H9 (cell line): Measurements from ENCODE around the gene MED22. TPM values are rescaled to one million over a fixed set of nuclear protein-coding genes. Genes with fewer than 3 reads are reported as not detected.

ENCODE experiments used
- DNase-seq: peaks from one replicate; pipeline ENCODE4 v3.0.0-alpha.2; 2017
- H2AFZ ChIP-seq: one replicate; pipeline ENCODE4 v1.6.1; 2013; ENCODE audit warnings: mild to moderate bottlenecking, low read length, control low read depth, moderate library complexity
- H2AK5ac ChIP-seq: 2 replicates; pipeline ENCODE4 v1.6.1; 2013; ENCODE audit warnings: low read length, control low read depth, mixed read lengths; ENCODE audit not compliant: insufficient read length
- H2BK120ac ChIP-seq: one replicate; pipeline ENCODE4 v1.6.1; 2013; ENCODE audit warnings: low read depth, mild to moderate bottlenecking, low read length, control low read depth, inconsistent platforms; ENCODE audit not compliant: poor library complexity, severe bottlenecking
- H2BK12ac ChIP-seq: 2 replicates; pipeline ENCODE4 v1.6.1; 2013; ENCODE audit warnings: low read length, control low read depth, mixed read lengths, low read depth; ENCODE audit not compliant: insufficient read length
- H2BK15ac ChIP-seq: 2 replicates; pipeline ENCODE4 v1.6.1; 2013; ENCODE audit warnings: low read depth, low read length, control low read depth
- H2BK20ac ChIP-seq: one replicate; pipeline ENCODE4 v1.6.1; 2013; ENCODE audit warnings: low read depth, mild to moderate bottlenecking, low read length, control low read depth, inconsistent platforms; ENCODE audit not compliant: poor library complexity, severe bottlenecking
- H2BK5ac ChIP-seq: 2 replicates; pipeline ENCODE4 v1.6.1; 2013; ENCODE audit warnings: low read length, control low read depth, mixed read lengths; ENCODE audit not compliant: insufficient read length
- H3K14ac ChIP-seq: 2 replicates; pipeline ENCODE4 v1.6.1; 2013; ENCODE audit warnings: low read length, control low read depth; ENCODE audit not compliant: insufficient read depth
- H3K18ac ChIP-seq: 2 replicates; pipeline ENCODE4 v1.6.1; 2013; ENCODE audit warnings: low read depth, mild to moderate bottlenecking, mixed read lengths, low read length, control low read depth; ENCODE audit not compliant: insufficient read length
- H3K23ac ChIP-seq: 2 replicates; pipeline ENCODE4 v1.6.1; 2013; ENCODE audit warnings: low read length, control low read depth, mixed read lengths, low read depth; ENCODE audit not compliant: insufficient read length
- H3K23me2 ChIP-seq: 2 replicates; pipeline ENCODE4 v1.6.1; 2013; ENCODE audit warnings: low read depth, mild to moderate bottlenecking, mixed read lengths, low read length, control low read depth; ENCODE audit not compliant: insufficient read length, poor library complexity, severe bottlenecking
- H3K27ac ChIP-seq: 2 replicates; pipeline ENCODE4 v1.5.1; 2013; ENCODE audit warnings: low read length, control low read depth, mixed read lengths, low read depth; ENCODE audit not compliant: insufficient read length
- H3K27me3 ChIP-seq: 2 replicates; pipeline ENCODE4 v1.6.1; 2013; ENCODE audit warnings: low read length, control low read depth, inconsistent platforms; ENCODE audit not compliant: insufficient read depth
- H3K4ac ChIP-seq: 2 replicates; pipeline ENCODE4 v1.6.1; 2013; ENCODE audit warnings: low read depth, mild to moderate bottlenecking, control low read depth, inconsistent platforms, low read length, moderate library complexity
- H3K4me1 ChIP-seq: 2 replicates; pipeline ENCODE4 v1.6.1; 2013; ENCODE audit warnings: low read length, control low read depth, inconsistent platforms; ENCODE audit not compliant: insufficient read depth
- H3K4me2 ChIP-seq: 2 replicates; pipeline ENCODE4 v1.6.1; 2013; ENCODE audit warnings: low read length, control low read depth, mixed read lengths; ENCODE audit not compliant: insufficient read length, insufficient read depth
- H3K56ac ChIP-seq: 2 replicates; pipeline ENCODE4 v1.6.1; 2013; ENCODE audit warnings: low read depth, mild to moderate bottlenecking, mixed read lengths, low read length, control low read depth; ENCODE audit not compliant: insufficient read length
- H3K79me1 ChIP-seq: 2 replicates; pipeline ENCODE4 v1.6.1; 2013; ENCODE audit warnings: low read depth, mild to moderate bottlenecking, moderate library complexity, low read length, control low read depth, inconsistent platforms; ENCODE audit not compliant: insufficient read depth, poor library complexity, severe bottlenecking
- H3K79me2 ChIP-seq: 2 replicates; pipeline ENCODE4 v1.6.1; 2013; ENCODE audit warnings: low read length, control low read depth, inconsistent platforms; ENCODE audit not compliant: insufficient read depth
- H3K9ac ChIP-seq: 2 replicates; pipeline ENCODE4 v1.6.1; 2013; ENCODE audit warnings: low read length, control low read depth, mixed read lengths; ENCODE audit not compliant: insufficient read length; ENCODE audit errors: extremely low read depth
- H3K9me3 ChIP-seq: one replicate; pipeline ENCODE4 v1.6.1; 2013; ENCODE audit warnings: low read depth, low read length, inconsistent platforms; ENCODE audit not compliant: control insufficient read depth
- H3T11ph ChIP-seq: one replicate; pipeline ENCODE4 v1.6.1; 2013; ENCODE audit warnings: mild to moderate bottlenecking, low read length, control low read depth, inconsistent platforms
- H4K20me1 ChIP-seq: one replicate; pipeline ENCODE4 v1.6.1; 2013; ENCODE audit not compliant: control insufficient read depth, insufficient read length, insufficient read depth
- H4K5ac ChIP-seq: 2 replicates; pipeline ENCODE4 v1.6.1; 2013; ENCODE audit warnings: low read depth, mild to moderate bottlenecking, mixed read lengths, low read length, control low read depth; ENCODE audit not compliant: insufficient read length
- H4K8ac ChIP-seq: replicated peaks from 2 replicates; pipeline ENCODE4 v1.6.1; 2013; ENCODE audit warnings: low read length, control low read depth, mixed read lengths, low read depth; ENCODE audit not compliant: insufficient read length
- H4K91ac ChIP-seq: 2 replicates; pipeline ENCODE4 v1.6.1; 2013; ENCODE audit warnings: low read depth, mild to moderate bottlenecking, moderate library complexity, mixed read lengths, low read length, control low read depth; ENCODE audit not compliant: insufficient read length
- H3K27ac Mint-ChIP-seq, 3 experiments: 2 replicates in 2 of 3; 3 replicates in 1 of 3; pipeline ENCODE4 v1.8.0; 2020 to 2021; ENCODE audit warnings: mixed read lengths in 3 of 3, mild to moderate bottlenecking in 1 of 3, moderate library complexity in 1 of 3
- H3K27me3 Mint-ChIP-seq: 2 replicates; pipeline ENCODE4 v1.8.0; 2021; ENCODE audit warnings: low read depth, mild to moderate bottlenecking, moderate library complexity, mixed read lengths
- H3K36me3 Mint-ChIP-seq, 3 experiments: 2 replicates in 2 of 3; 3 replicates in 1 of 3; pipeline ENCODE4 v1.8.0; 2020 to 2021; ENCODE audit warnings: low read depth in 3 of 3, mixed read lengths in 3 of 3; ENCODE audit not compliant: insufficient read depth in 1 of 3
- H3K4me1 Mint-ChIP-seq, 2 experiments: 2 replicates each; pipeline ENCODE4 v1.8.0; 2020; ENCODE audit warnings: mixed read lengths in 2 of 2
- H3K4me3 Mint-ChIP-seq, 2 experiments: 2 replicates in 1 of 2; 3 replicates in 1 of 2; pipeline ENCODE4 v1.8.0; 2020 to 2021; ENCODE audit warnings: mild to moderate bottlenecking in 2 of 2, mixed read lengths in 2 of 2, moderate library complexity in 1 of 2
- H3K9me3 Mint-ChIP-seq, 2 experiments: 2 replicates in 1 of 2; 3 replicates in 1 of 2; pipeline ENCODE4 v1.8.0; 2020; ENCODE audit warnings: mild to moderate bottlenecking in 2 of 2, mixed read lengths in 2 of 2, moderate library complexity in 1 of 2
- CTCF ChIP-seq: fragments of 200-600 bp; sonication (generic); conservative IDR thresholded peaks from 3 replicates; pipeline ENCODE4 v1.8.0; 2021; ENCODE audit warnings: antibody characterized with exemption, mild to moderate bottlenecking
- WGBS: extraction: QIAGEN DNeasy Blood & Tissue Kit; methylation state at CpG from one replicate; pipeline ENCODE4 v1.1.7; 2013; ENCODE audit warnings: missing lambda C conversion rate, low lambda C conversion rate, mixed read lengths; ENCODE audit not compliant: insufficient read length; ENCODE audit errors: extremely low coverage; 5-methylcytosine and 5-hydroxymethylcytosine counted together
- total RNA-seq: library from RNA; stranded (reverse); gene quantifications from 2 replicates; pipeline ENCODE4 v1.2.1, GENCODE V29; 2021

Gene MED22
- total RNA-seq, 1 experiment from 2014 or later, result 60.1 TPM

DNA sequence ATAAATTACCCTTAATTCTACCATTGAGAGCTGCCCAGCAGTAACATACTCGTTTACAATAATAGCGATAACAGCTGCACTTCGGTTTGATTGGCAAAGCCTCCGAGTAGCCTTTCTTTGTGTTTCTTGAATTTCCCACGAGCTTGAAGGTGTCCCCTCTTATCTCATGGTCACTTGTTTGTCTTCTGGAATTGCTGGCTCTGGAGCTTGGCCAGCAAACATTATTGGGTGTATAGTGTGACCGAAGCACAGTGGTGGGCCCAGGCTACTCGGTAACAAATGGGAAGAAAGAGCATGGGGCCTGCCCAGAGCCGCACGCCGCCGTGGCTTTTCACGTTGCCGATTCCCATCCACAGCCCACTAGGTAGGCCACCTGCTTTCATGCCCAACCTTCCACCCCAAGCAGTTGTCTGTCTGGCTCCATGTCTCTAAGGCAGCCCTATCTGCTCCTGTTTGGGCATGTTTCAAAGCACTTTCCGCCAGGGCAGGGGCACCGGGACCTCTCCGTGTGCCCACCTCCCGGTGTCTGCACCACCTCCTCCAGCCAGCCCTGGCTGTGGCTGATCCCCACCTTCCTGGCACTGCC lies 36.9 kb upstream of the MED22 start:
- H3K9me3 ChIP-seq, result no peaks in the 10 kb centered on the region
- no peak overlapping the region for H2BK12ac ChIP-seq
- H3K56ac ChIP-seq, result no peak overlapping the region
- no peak overlapping the region for H3K18ac ChIP-seq
- no peak overlapping the region for H3K27ac ChIP-seq
- no peak overlapping the region for H4K5ac ChIP-seq
- no peak overlapping the region for H3K4me2 ChIP-seq
- H2AFZ ChIP-seq, result no peak overlapping the region
- H3K27me3 Mint-ChIP-seq, result peaks cover 14% of the 10 kb centered on the region
- H3K27ac Mint-ChIP-seq, result no peak overlapping the region
- no peak overlapping the region for H4K91ac ChIP-seq
- no peak overlapping the region for H4K8ac ChIP-seq
- no peaks in the 10 kb centered on the region for H3K4me1 Mint-ChIP-seq
- no peak for DNase-seq
- no peak overlapping the region for H2BK15ac ChIP-seq
- no peaks in the 10 kb centered on the region for H3K23me2 ChIP-seq
- TF ChIP-seq CTCF, result no peak
- H2BK20ac ChIP-seq, result no peak overlapping the region
- no peak overlapping the region for H2BK5ac ChIP-seq
- H3T11ph ChIP-seq, result no peak overlapping the region
- no peaks in the 10 kb centered on the region for H3K36me3 Mint-ChIP-seq
- H3K4ac ChIP-seq, result no peak overlapping the region
- no peaks in the 10 kb centered on the region for H3K79me2 ChIP-seq
- H3K4me1 ChIP-seq, result no peaks in the 10 kb centered on the region
- peaks cover 2 to 3% of the 10 kb centered on the region in 2 experiments; a peak in 4 of 5 replicates for H3K9me3 Mint-ChIP-seq
- H2BK120ac ChIP-seq, result no peak overlapping the region
- no peak overlapping the region; the same call in 1 of the 2 replicates for H3K14ac ChIP-seq
- H3K4me3 Mint-ChIP-seq, result no peak overlapping the region
- WGBS, result no CpG with 5 or more reads among the region's 17 CpGs
- H3K23ac ChIP-seq, result no peak overlapping the region
- no peak overlapping the region for H2AK5ac ChIP-seq
- H3K79me1 ChIP-seq, result no peaks in the 10 kb centered on the region
- H3K9ac ChIP-seq, result no peak overlapping the region
- peaks cover 3% of the 10 kb centered on the region for H4K20me1 ChIP-seq
- no peaks in the 10 kb centered on the region for H3K27me3 ChIP-seq
